C4-2B (cell line): ENCODE results near the gene CFAP299.

Experiments used
- ZFX ChIP-seq: fragments of 450-650 bp; IDR thresholded peaks from 2 replicates; pipeline ENCODE4 v1.6.1; 2017
- TF ChIP-seq, protein P1 (sequence below): fragments of 450-650 bp; conservative IDR thresholded peaks from 2 replicates; pipeline ENCODE4 v1.5.1; 2017; ENCODE audit warnings: mild to moderate bottlenecking

- TF ChIP-seq, protein P1, sequence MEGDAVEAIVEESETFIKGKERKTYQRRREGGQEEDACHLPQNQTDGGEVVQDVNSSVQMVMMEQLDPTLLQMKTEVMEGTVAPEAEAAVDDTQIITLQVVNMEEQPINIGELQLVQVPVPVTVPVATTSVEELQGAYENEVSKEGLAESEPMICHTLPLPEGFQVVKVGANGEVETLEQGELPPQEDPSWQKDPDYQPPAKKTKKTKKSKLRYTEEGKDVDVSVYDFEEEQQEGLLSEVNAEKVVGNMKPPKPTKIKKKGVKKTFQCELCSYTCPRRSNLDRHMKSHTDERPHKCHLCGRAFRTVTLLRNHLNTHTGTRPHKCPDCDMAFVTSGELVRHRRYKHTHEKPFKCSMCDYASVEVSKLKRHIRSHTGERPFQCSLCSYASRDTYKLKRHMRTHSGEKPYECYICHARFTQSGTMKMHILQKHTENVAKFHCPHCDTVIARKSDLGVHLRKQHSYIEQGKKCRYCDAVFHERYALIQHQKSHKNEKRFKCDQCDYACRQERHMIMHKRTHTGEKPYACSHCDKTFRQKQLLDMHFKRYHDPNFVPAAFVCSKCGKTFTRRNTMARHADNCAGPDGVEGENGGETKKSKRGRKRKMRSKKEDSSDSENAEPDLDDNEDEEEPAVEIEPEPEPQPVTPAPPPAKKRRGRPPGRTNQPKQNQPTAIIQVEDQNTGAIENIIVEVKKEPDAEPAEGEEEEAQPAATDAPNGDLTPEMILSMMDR: no peak
- TF ChIP-seq ZFX: no peak
Observed at GRCh38 chr4:80321776-80322175, 13.8 kb upstream of the CFAP299 start.
